OCI-LY1 (cell line): ENCODE results near the gene SLC37A1.

Experiments used
- CTCF ChIP-seq: fragments of 200-600 bp; sonication (generic), shearing (Covaris generic); IDR thresholded peaks from 2 replicates; pipeline ENCODE4 v1.5.1; 2017; ENCODE audit warnings: mild to moderate bottlenecking, antibody characterized with exemption, low read length, moderate library complexity, mixed read lengths
- EZH2 ChIP-seq: fragments of 200-600 bp; sonication (generic), shearing (Covaris generic); IDR thresholded peaks from 2 replicates; pipeline ENCODE4 v1.8.0; 2017; ENCODE audit warnings: borderline replicate concordance, mixed run types, mild to moderate bottlenecking, antibody characterized with exemption, low read length, moderate library complexity, mixed read lengths

GRCh38 chr21:42541174-42541573 is 27.5 kb downstream of the SLC37A1 start:
- TF ChIP-seq CTCF (no peak), EZH2 (no peak)
